WTC11 (cell line): Measurements from ENCODE around the gene SLC6A16.

Experiments used
- CREM ChIP-seq: sonication (generic); formaldehyde crosslinking; IDR thresholded peaks from 2 replicates; pipeline ENCODE4 v1.8.1; 2022; ENCODE audit warnings: mild to moderate bottlenecking, missing genetic modification reagents, moderate library complexity
- CTCF ChIP-seq: fragments of 200-600 bp; IDR thresholded peaks from 2 replicates; pipeline ENCODE4 v1.8.0; 2022; ENCODE audit warnings: antibody characterized with exemption
- FOXK1 ChIP-seq: sonication (generic); formaldehyde crosslinking; IDR thresholded peaks from 2 replicates; pipeline ENCODE4 v1.8.0; 2022; ENCODE audit warnings: mild to moderate bottlenecking, moderate library complexity, missing genetic modification reagents
- TF ChIP-seq, protein P1 (sequence below): sonication (generic); formaldehyde crosslinking; IDR thresholded peaks from 2 replicates; pipeline ENCODE4 v1.8.1; 2023; ENCODE audit warnings: mild to moderate bottlenecking, missing genetic modification reagents, moderate library complexity

- TF ChIP-seq, protein P1, sequence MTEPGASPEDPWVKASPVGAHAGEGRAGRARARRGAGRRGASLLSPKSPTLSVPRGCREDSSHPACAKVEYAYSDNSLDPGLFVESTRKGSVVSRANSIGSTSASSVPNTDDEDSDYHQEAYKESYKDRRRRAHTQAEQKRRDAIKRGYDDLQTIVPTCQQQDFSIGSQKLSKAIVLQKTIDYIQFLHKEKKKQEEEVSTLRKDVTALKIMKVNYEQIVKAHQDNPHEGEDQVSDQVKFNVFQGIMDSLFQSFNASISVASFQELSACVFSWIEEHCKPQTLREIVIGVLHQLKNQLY (CRISPR knock-in tag): no peak
- TF ChIP-seq CREM (CRISPR knock-in tag): no peak
- no peak for TF ChIP-seq CTCF
- no peak for TF ChIP-seq FOXK1 (CRISPR knock-in tag)
Observed at GRCh38 chr19:49331616-49332055, 6.6 kb upstream of the SLC6A16 start.
